IPS DF 4.7 (cell line): ENCODE results near the gene NOL4L.

Source experiments
- DNase-seq: peaks from one replicate; pipeline ENCODE4 v3.0.0-alpha.2; 2013; ENCODE audit warnings: low spot score; ENCODE audit errors: extremely low read depth

Gene NOL4L

GRCh38 chr20:32541323-32542258 is 43.5 kb downstream of the NOL4L start:
- no peak for DNase-seq

- no peak for DNase-seq
These were observed 45.1 kb downstream of the NOL4L start for GRCh38 chr20:32539817-32540675.

- no peak for DNase-seq
These were observed 45.9 kb downstream of the NOL4L start for GRCh38 chr20:32539026-32539816.

GRCh38 chr20:32538526-32538939 is 46.6 kb downstream of the NOL4L start:
- no peak for DNase-seq

- DNase-seq: no peak
These were observed 47.2 kb downstream of the NOL4L start for GRCh38 chr20:32537657-32538525.

GRCh38 chr20:32536851-32537656 is 48.1 kb downstream of the NOL4L start:
- no peak for DNase-seq

- DNase-seq: no peak
These were observed 48.9 kb downstream of the NOL4L start for GRCh38 chr20:32535953-32536823.

- no peak for DNase-seq
These were observed 49.7 kb downstream of the NOL4L start for GRCh38 chr20:32535316-32535952.

- no peak for DNase-seq
These were observed 50.4 kb downstream of the NOL4L start for GRCh38 chr20:32534661-32535240.

- DNase-seq: no peak
These were observed 51.4 kb downstream of the NOL4L start for GRCh38 chr20:32533732-32534131.

GRCh38 chr20:32532246-32532645 is 52.9 kb downstream of the NOL4L start:
- no peak for DNase-seq

GRCh38 chr20:32528905-32529670 is 56.0 kb downstream of the NOL4L start:
- DNase-seq: no peak

- DNase-seq: no peak
These were observed 56.8 kb downstream of the NOL4L start for GRCh38 chr20:32528171-32528891.

GRCh38 chr20:32527447-32528055 is 57.6 kb downstream of the NOL4L start:
- DNase-seq: no peak

GRCh38 chr20:32527052-32527446 is 58.1 kb downstream of the NOL4L start:
- no peak for DNase-seq

- DNase-seq: no peak
These were observed 58.6 kb downstream of the NOL4L start for GRCh38 chr20:32526541-32526940.
